ENCODE data around the gene FHIT.
"Not testable (repeated sequence)": the region's sequence is repeated elsewhere in the genome, so short reads cannot be mapped to it uniquely, and the experiment has no call there.

Gene FHIT

GRCh38 chr3:60696428-60697125, 554.7 kb downstream of the FHIT start:
- DNase-seq, result no peak

GRCh38 chr3:60675424-60675823, 575.8 kb downstream of the FHIT start:
- DNase-seq, result no peak

- DNase-seq, result no peak
These were observed 576.4 kb downstream of the FHIT start for GRCh38 chr3:60674870-60675269.

GRCh38 chr3:60673123-60673522, 578.1 kb downstream of the FHIT start:
- DNase-seq, result no peak

- DNase-seq, result not testable (repeated sequence)
These were observed 578.9 kb downstream of the FHIT start for GRCh38 chr3:60672337-60672736.

GRCh38 chr3:60669636-60670035, 581.6 kb downstream of the FHIT start:
- no peak for DNase-seq

- no peak for DNase-seq
These were observed 591.2 kb downstream of the FHIT start for GRCh38 chr3:60660026-60660425.

- DNase-seq, result no peak
These were observed 592.2 kb downstream of the FHIT start for GRCh38 chr3:60659098-60659497.

GRCh38 chr3:60657972-60658371, 593.3 kb downstream of the FHIT start:
- no peak for DNase-seq

GRCh38 chr3:60652829-60653228, 598.4 kb downstream of the FHIT start:
- no peak for DNase-seq

- no peak for DNase-seq
These were observed 599.5 kb downstream of the FHIT start for GRCh38 chr3:60651799-60652198.

- DNase-seq, result no peak
These were observed 601.1 kb downstream of the FHIT start for GRCh38 chr3:60650171-60650570.

- no peak for DNase-seq
These were observed 605.5 kb downstream of the FHIT start for GRCh38 chr3:60645801-60646200.

GRCh38 chr3:60643831-60644230, 607.4 kb downstream of the FHIT start:
- no peak for DNase-seq

- DNase-seq, result no peak
These were observed 609.9 kb downstream of the FHIT start for GRCh38 chr3:60641354-60641753.

GRCh38 chr3:60636846-60637245, 614.4 kb downstream of the FHIT start:
- peak; percentile 28 for DNase-seq

- peak; percentile 56 for DNase-seq
These were observed 617.6 kb downstream of the FHIT start for GRCh38 chr3:60633644-60634043.

GRCh38 chr3:60631509-60631908, 619.7 kb downstream of the FHIT start:
- no peak for DNase-seq

- DNase-seq, result no peak
These were observed 620.3 kb downstream of the FHIT start for GRCh38 chr3:60630953-60631352.

GRCh38 chr3:60629816-60630215, 621.4 kb downstream of the FHIT start:
- DNase-seq, result no peak

GRCh38 chr3:60622349-60622748, 628.9 kb downstream of the FHIT start:
- DNase-seq, result no peak

- DNase-seq, result no peak
These were observed 634.1 kb downstream of the FHIT start for GRCh38 chr3:60617188-60617587.

GRCh38 chr3:60613769-60614303, 637.4 kb downstream of the FHIT start:
- no peak for DNase-seq

GRCh38 chr3:60610441-60611112, 640.7 kb downstream of the FHIT start:
- DNase-seq, result no peak
